Suprapubic skin (tissue), 4 donors: Measurements from ENCODE around the gene IFITM1. TPM values are rescaled to one million over a fixed set of nuclear protein-coding genes. Genes with fewer than 3 reads are reported as not detected.
"Not testable (repeated sequence)": the region's sequence is repeated elsewhere in the genome, so short reads cannot be mapped to it uniquely, and the experiment has no call there.

Source experiments
- DNase-seq, 2 donors: peaks; one replicate each; pipeline ENCODE4 v3.0.0-alpha.2; 2019; ENCODE audit warnings: low spot score in 2 of 2
- H3K27ac ChIP-seq: fragments of 200-600 bp; sonication (generic); one replicate; pipeline ENCODE4 v1.5.1; 2019
- H3K27me3 ChIP-seq: fragments of 200-600 bp; sonication (generic); one replicate; pipeline ENCODE4 v1.5.1; 2019
- H3K36me3 ChIP-seq: fragments of 200-600 bp; sonication (generic); one replicate; pipeline ENCODE4 v1.5.1; 2019
- H3K4me1 ChIP-seq: fragments of 200-600 bp; sonication (generic); one replicate; pipeline ENCODE4 v1.5.1; 2019
- H3K4me3 ChIP-seq: fragments of 200-600 bp; sonication (generic); one replicate; pipeline ENCODE4 v1.5.1; 2019; ENCODE audit warnings: mild to moderate bottlenecking
- H3K9me3 ChIP-seq: fragments of 200-600 bp; sonication (generic); one replicate; pipeline ENCODE4 v1.5.1; 2019
- CTCF ChIP-seq, 2 donors: fragments of 200-600 bp in 1 of 2; fragments of 450-650 bp in 1 of 2; sonication (generic) in 1 of 2; IDR thresholded peaks; one replicate each; pipeline ENCODE4 v1.5.1; 2016 to 2019; ENCODE audit warnings: antibody characterized with exemption in 2 of 2, mild to moderate bottlenecking in 1 of 2, moderate library complexity in 1 of 2
- EP300 ChIP-seq: sonication (generic); formaldehyde crosslinking; IDR thresholded peaks from one replicate; pipeline ENCODE4 v1.6.1; 2017; ENCODE audit warnings: antibody characterized with exemption
- POLR2A ChIP-seq, 2 donors: fragments of 450-650 bp; IDR thresholded peaks; one replicate each; pipeline ENCODE4 v1.6.1; 2017; ENCODE audit warnings: antibody characterized with exemption in 2 of 2, mild to moderate bottlenecking in 2 of 2, moderate library complexity in 2 of 2
- POLR2AphosphoS5 ChIP-seq, 3 donors: sonication (generic); formaldehyde crosslinking; IDR thresholded peaks; one replicate each; pipeline ENCODE4 v1.6.1; 2017; ENCODE audit warnings: antibody characterized with exemption in 3 of 3
- whole genome bisulfite sequencing: methylation state at CpG from one replicate; pipeline ENCODE4 v1.1.5; 2018; 5-methylcytosine and 5-hydroxymethylcytosine counted together
- total RNA-seq, 4 donors: library from RNA; depleted of rRNA; stranded (reverse); fragments of >200 nt; gene quantifications; one replicate each; pipeline ENCODE4 v1.1.0, GENCODE V29; 2016

The IFITM1 gene
- total RNA-seq, 4 donors from 2014 or later, result 50.7 to 128 (median 67.6) TPM

GRCh38 chr11:284105-285020 is 29.5 kb upstream of the IFITM1 start:
- H3K36me3 ChIP-seq, result no peaks in the 10 kb centered on the region
- peaks cover 74% of the 10 kb centered on the region for H3K27me3 ChIP-seq
- H3K9me3 ChIP-seq, result no peaks in the 10 kb centered on the region
- H3K4me1 ChIP-seq, result peaks cover 44% of the 10 kb centered on the region
- TF ChIP-seq CTCF (IDR thresholded peaks at IDR 0.05) (no peak), EP300 (no peak), POLR2AphosphoS5 (IDR thresholded peaks at IDR 0.05) (no peak), POLR2A (IDR thresholded peaks at IDR 0.05) (no peak)
- H3K27ac ChIP-seq, result no peak overlapping the region
- 78% methylated on average over 5 of the region's 24 CpGs for WGBS
- no peak overlapping the region for H3K4me3 ChIP-seq
- DNase-seq, result peak in 1 of 2 donors; percentile 80

GRCh38 chr11:285021-285893 is 28.6 kb upstream of the IFITM1 start:
- Histone ChIP-seq H3K4me3 (no peak overlapping the region), H3K27ac (no peak overlapping the region), H3K4me1 (peaks cover 40% of the 10 kb centered on the region), H3K9me3 (no peaks in the 10 kb centered on the region), H3K36me3 (no peaks in the 10 kb centered on the region), H3K27me3 (peaks cover 65% of the 10 kb centered on the region)
- 88% methylated on average over 28 of the region's 29 CpGs for WGBS
- peak in 1 of 2 donors; percentile 72 for DNase-seq
- TF ChIP-seq CTCF (IDR thresholded peaks at IDR 0.05), result no peak

- Histone ChIP-seq H3K27me3 (peaks cover 59% of the 10 kb centered on the region), H3K27ac (no peak overlapping the region), H3K4me1 (peaks cover 34% of the 10 kb centered on the region), H3K36me3 (no peaks in the 10 kb centered on the region), H3K9me3 (no peaks in the 10 kb centered on the region), H3K4me3 (no peak overlapping the region)
- DNase-seq, result peak in 1 of 2 donors; percentile 45
- TF ChIP-seq CTCF (IDR thresholded peaks at IDR 0.05), result no peak
- no peak for TF ChIP-seq POLR2A (IDR thresholded peaks at IDR 0.05)
- no peak for TF ChIP-seq EP300
- no peak for TF ChIP-seq POLR2AphosphoS5 (IDR thresholded peaks at IDR 0.05)
- 88% methylated on average over 8 of the region's 8 CpGs for WGBS
Observed at GRCh38 chr11:285894-286220, 28.0 kb upstream of the IFITM1 start.

GRCh38 chr11:286977-287820 is 26.6 kb upstream of the IFITM1 start:
- H3K27ac ChIP-seq, H3K36me3 ChIP-seq, H3K9me3 ChIP-seq, H3K4me3 ChIP-seq: not testable (repeated sequence)
- H3K27me3 ChIP-seq, result peaks cover 46% of the 10 kb centered on the region
- H3K4me1 ChIP-seq, result peaks cover 24% of the 10 kb centered on the region
- peak; percentile 62 to 68 for DNase-seq
- WGBS, result 74% methylated on average over 27 of the region's 27 CpGs

GRCh38 chr11:287821-288477 is 25.9 kb upstream of the IFITM1 start:
- Histone ChIP-seq H3K36me3 (peaks cover 3% of the 10 kb centered on the region), H3K27me3 (peaks cover 38% of the 10 kb centered on the region), H3K4me3 (peak overlapping the region; percentile 83), H3K27ac (no peak overlapping the region), H3K4me1 (peaks cover 24% of the 10 kb centered on the region), H3K9me3 (no peaks in the 10 kb centered on the region)
- 43% methylated on average over 21 of the region's 41 CpGs for WGBS
- TF ChIP-seq POLR2AphosphoS5 (IDR thresholded peaks at IDR 0.05) (no peak), CTCF (IDR thresholded peaks at IDR 0.05) (no peak), EP300 (no peak), POLR2A (IDR thresholded peaks at IDR 0.05) (no peak)
- DNase-seq, result peak; percentile 66 to 81
